K562 (cell line): Measurements from ENCODE around the gene RCOR1. TPM values are rescaled to one million over a fixed set of nuclear protein-coding genes. Genes with fewer than 3 reads are reported as not detected.

ENCODE experiments used
- ATAC-seq: fragments of 200-7000 bp; cut with Tn5 transposase; 3 replicates; pipeline ENCODE4 v1.9.1; 2020; ENCODE audit warnings: moderate library complexity
- BruUV-seq: library from RNA; stranded (reverse); fragments of 400-500 nt; replicated peaks from 2 replicates; lab custom pipeline; 2021; lab: Mats Ljungman, UMichigan
- CTCF ChIA-PET: fragments of 300-600 bp; formaldehyde crosslinking; extraction: SDS; loops from one replicate; lab custom pipeline; 2021; ENCODE audit warnings: low intra/inter-chr PET ratio; lab: Yijun Ruan, JAX
- POLR2A ChIA-PET: fragments of 300-600, 350-650 bp; sonication (Branson Sonifier 250); formaldehyde crosslinking; extraction: SDS; loops from one replicate; lab custom pipeline; 2021; ENCODE audit warnings: antibody characterized with exemption, inconsistent platforms; lab: Yijun Ruan, JAX
- DNase-seq, 4 experiments: peaks; one replicate each; pipeline versions ENCODE4 v3.0.0 to v3.0.0-alpha.2; 2011 to 2018; ENCODE audit warnings: low spot score in 3 of 4, mixed read lengths in 3 of 4; ENCODE audit errors: extremely low read depth in 1 of 4
- FAIRE-seq: peaks from 2 replicates; lab custom pipeline; 2011; peaks lifted over from hg19 to GRCh38; lab: Jason Lieb, UNC
- H2AFZ ChIP-seq: 2 replicates; pipeline ENCODE4 v1.6.0; 2011; ENCODE audit warnings: low read depth, low read length, control low read depth, inconsistent platforms
- H3K27ac ChIP-seq: fragments of 200-600 bp; 3 replicates; pipeline ENCODE4 v1.8.0; 2011; ENCODE audit warnings: low read depth, mild to moderate bottlenecking, control low read depth, inconsistent platforms, low read length, moderate library complexity, mixed read lengths; ENCODE audit errors: extremely low read depth
- H3K27me3 ChIP-seq, 2 experiments: fragments of 300-600 bp in 1 of 2; 2 replicates in 1 of 2; 3 replicates in 1 of 2; pipeline versions ENCODE4 v1.6.0 to v1.8.0; 2011; ENCODE audit warnings: inconsistent platforms in 2 of 2, low read length in 2 of 2, mild to moderate bottlenecking in 1 of 2, mixed read lengths in 1 of 2, moderate library complexity in 1 of 2; ENCODE audit not compliant: control insufficient read depth in 2 of 2, insufficient read depth in 2 of 2
- H3K36me3 ChIP-seq: fragments of 300-600 bp; 3 replicates; pipeline ENCODE4 v1.8.0; 2011; ENCODE audit warnings: mild to moderate bottlenecking, low read length, inconsistent platforms; ENCODE audit not compliant: control insufficient read depth, insufficient read depth
- H3K4me1 ChIP-seq, 2 experiments: fragments of 200-600 bp in 1 of 2; replicated peaks in 1 of 2; 2 replicates in 1 of 2; 3 replicates in 1 of 2; pipeline versions ENCODE4 v1.5.1 to v1.8.0; 2011; ENCODE audit warnings: inconsistent platforms in 2 of 2, low read length in 2 of 2, mild to moderate bottlenecking in 1 of 2, mixed read lengths in 1 of 2, moderate library complexity in 1 of 2; ENCODE audit not compliant: control insufficient read depth in 2 of 2, insufficient read depth in 2 of 2
- H3K4me2 ChIP-seq: 2 replicates; pipeline ENCODE4 v1.6.1; 2011; ENCODE audit warnings: low read length, control low read depth, inconsistent platforms, mixed read lengths; ENCODE audit not compliant: insufficient read depth
- H3K4me3 ChIP-seq: fragments of 200-600 bp; sonication (generic), shearing (Covaris generic); 2 replicates; pipeline ENCODE4 v1.5.1; 2016; ENCODE audit warnings: control low read depth, inconsistent platforms
- H3K79me2 ChIP-seq: fragments of 200-600 bp; 3 replicates; pipeline ENCODE4 v1.8.0; 2011; ENCODE audit warnings: low read length, inconsistent platforms; ENCODE audit not compliant: control insufficient read depth, insufficient read depth
- H3K9ac ChIP-seq, 2 experiments: 2 replicates each; pipeline versions ENCODE4 v1.6.0 to v1.6.1; 2011; ENCODE audit warnings: low read depth in 2 of 2, low read length in 2 of 2, control low read depth in 1 of 2, inconsistent platforms in 1 of 2, mild to moderate bottlenecking in 1 of 2, mixed read lengths in 1 of 2; ENCODE audit not compliant: insufficient read depth in 1 of 2
- H3K9me1 ChIP-seq: one replicate; pipeline ENCODE4 v1.6.0; 2011; ENCODE audit warnings: inconsistent platforms, mild to moderate bottlenecking, low read length, moderate library complexity; ENCODE audit not compliant: control insufficient read depth, insufficient read depth
- H3K9me3 ChIP-seq: replicated peaks from 2 replicates; pipeline ENCODE4 v1.5.1; 2011; ENCODE audit warnings: low read depth, low read length, inconsistent platforms; ENCODE audit not compliant: control insufficient read depth, insufficient read depth
- H4K20me1 ChIP-seq: replicated peaks from 2 replicates; pipeline ENCODE4 v1.6.1; 2011; ENCODE audit warnings: low read length, inconsistent platforms, mixed read lengths; ENCODE audit not compliant: control insufficient read depth, insufficient read depth
- ILK ChIP-seq: fragments of 450-650 bp; IDR thresholded peaks from 2 replicates; pipeline ENCODE4 v1.6.1; 2016; ENCODE audit warnings: missing genetic modification characterization, low read depth, mild to moderate bottlenecking, missing compliant biosample characterization, moderate library complexity, borderline replicate concordance
- ZNF655 ChIP-seq: fragments of 250-450 bp; sonication (Bioruptor Pico); IDR thresholded peaks from 2 replicates; pipeline ENCODE4 v1.5.0; 2021
- WGBS: fragments of 100-300 bp; shearing (Covaris generic); methylation state at CpG from one replicate; pipeline ENCODE4 v1.1.6; 2016; ENCODE audit warnings: low coverage, mixed read lengths; ENCODE audit not compliant: insufficient coverage; ENCODE audit errors: missing lambda C conversion rate; 5-methylcytosine and 5-hydroxymethylcytosine counted together
- in situ Hi-C: fragments of 300-500 bp; cut with MboI; formaldehyde crosslinking; loops from 4 replicates; pipeline ENCODE4 v1.15.0; 2018; ENCODE audit warnings: inconsistent platforms, mixed read lengths
- intact Hi-C: fragments of 100-400 bp; cut with micrococcal nuclease; formaldehyde crosslinking; loops from 2 replicates; pipeline ENCODE4 v1.14.2; 2022
- polyA plus RNA-seq, 8 experiments: library from polyadenylated mRNA; depleted of rRNA in 4 of 8; stranded (reverse) in 5 of 8; unstranded in 3 of 8; fragments of >200 nt; fragmentation: Nextera tagmentation in 2 of 8; fragmentation: Illumina TruSeq in 1 of 8; extraction: Ambion mirVana in 2 of 8; extraction: Trizol in 1 of 8; gene quantifications; 2 replicates each; pipeline versions ENCODE4 v1.2.1 to v1.2.3, GENCODE V29; 2011 to 2014; ENCODE audit warnings: inconsistent platforms in 1 of 8, missing spikeins in 1 of 8
- total RNA-seq, 7 experiments: library from RNA; depleted of rRNA in 6 of 7; stranded (reverse); fragments of >200 nt in 6 of 7; fragmentation: Illumina TruSeq in 2 of 7; extraction: Trizol in 2 of 7; gene quantifications; 2 replicates each; pipeline versions ENCODE4 v1.2.1 to v1.2.3, GENCODE V29; 2011 to 2021; ENCODE audit warnings: low replicate concordance in 1 of 7

RCOR1 gene
- total and polyA plus RNA-seq, 9 of the 15 experiments (the other 6 are each of a cell fraction or from before 2014, with no cell fraction given): 8.5 to 47.9 (median 20.9) TPM

GRCh38 chr14:102697501-102697900 lies 105.1 kb downstream of the RCOR1 start:
- CTCF ChIA-PET: no interaction called here
- 100% methylated on average over 3 of the region's 6 CpGs for WGBS
- Histone ChIP-seq H3K27me3 (no peaks in the 10 kb centered on the region), H3K9me3 (no peaks in the 10 kb centered on the region; the same call in 1 of the 2 replicates), H4K20me1 (peaks cover 12% of the 10 kb centered on the region; the same call in 1 of the 2 replicates), H3K79me2 (peaks cover 79% of the 10 kb centered on the region), H2AFZ (no peak overlapping the region), H3K27ac (0 out of 3 replicates have a peak overlapping the region, but pooled peaks have one; percentile 19), H3K9me1 (peaks cover 2% of the 10 kb centered on the region), H3K4me3 (no peak overlapping the region), H3K4me1 (peaks cover 5 to 16% of the 10 kb centered on the region in 2 experiments; a peak in 3 of 5 replicates), H3K36me3 (peaks cover 29% of the 10 kb centered on the region; the same call in 2 of the 3 replicates), H3K9ac (no peak overlapping the region), H3K4me2 (no peak overlapping the region)
- in situ Hi-C loops: no loop called here
- no peak for DNase-seq
- POLR2A ChIA-PET: no interaction called here
- intact Hi-C loops: loop anchor here (10.0 kb wide), 1 partner anchor 173 kb away; no protein-coding TSS in a partner anchor
- no TSS peak for BruUV-seq
- no peak for ATAC-seq
- no peak for FAIRE-seq
- no peak for TF ChIP-seq ILK (tag)
- TF ChIP-seq ZNF655 (CRISPR knock-in tag): no peak
